ENCODE measurements around the gene UTP4.
A peak's percentile ranks its signal among the peaks of the same experiment; 100 is the strongest.

Gene UTP4

DNA sequence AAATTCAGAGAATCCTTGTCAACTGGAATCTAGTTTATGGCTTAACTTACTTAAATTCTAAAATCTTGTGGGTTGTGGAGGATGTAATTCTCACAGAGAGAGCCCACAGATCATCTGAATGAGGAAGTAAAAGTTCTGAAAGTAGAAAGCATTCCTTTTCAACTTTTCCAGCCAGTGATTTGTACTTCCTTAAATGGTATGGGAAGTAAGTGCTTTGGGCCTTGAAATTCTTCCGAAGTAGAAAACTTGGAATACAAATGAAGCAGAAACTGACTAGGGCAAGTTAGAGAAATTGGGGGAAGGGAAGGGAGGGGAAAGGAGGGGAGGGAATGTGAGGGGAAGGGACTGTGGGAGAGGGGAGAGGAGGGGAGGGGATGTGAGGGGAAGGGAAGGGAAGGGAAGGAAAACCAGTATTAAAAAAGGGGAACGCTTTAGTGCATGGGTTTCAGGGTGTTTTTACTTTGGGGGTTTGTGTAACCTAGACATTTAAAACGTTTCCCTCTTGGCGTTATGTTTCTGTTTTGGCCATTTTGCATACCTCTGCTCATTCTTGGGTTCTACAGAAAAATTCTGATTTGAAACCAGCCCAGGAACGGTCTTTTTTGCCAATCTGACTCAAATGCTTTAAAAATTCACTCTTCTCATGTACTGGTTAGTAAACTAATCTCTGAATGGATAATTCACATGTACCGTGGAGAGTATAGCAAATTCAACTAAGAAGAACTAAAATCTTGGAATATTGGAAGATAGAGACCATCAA, 39.1 kb downstream of the UTP4 start:
- peaks cover 21% of the 10 kb centered on the region for H3K4me1 Mint-ChIP-seq
- H3K4me3 Mint-ChIP-seq, result no peak overlapping the region
- ATAC-seq, result no peak
- H3K27me3 Mint-ChIP-seq, result no peaks in the 10 kb centered on the region
- peaks cover 54% of the 10 kb centered on the region for H3K36me3 Mint-ChIP-seq
- H3K27ac Mint-ChIP-seq, result peak overlapping the region; percentile 17
- H3K9me3 Mint-ChIP-seq, result no peaks in the 10 kb centered on the region

DNA sequence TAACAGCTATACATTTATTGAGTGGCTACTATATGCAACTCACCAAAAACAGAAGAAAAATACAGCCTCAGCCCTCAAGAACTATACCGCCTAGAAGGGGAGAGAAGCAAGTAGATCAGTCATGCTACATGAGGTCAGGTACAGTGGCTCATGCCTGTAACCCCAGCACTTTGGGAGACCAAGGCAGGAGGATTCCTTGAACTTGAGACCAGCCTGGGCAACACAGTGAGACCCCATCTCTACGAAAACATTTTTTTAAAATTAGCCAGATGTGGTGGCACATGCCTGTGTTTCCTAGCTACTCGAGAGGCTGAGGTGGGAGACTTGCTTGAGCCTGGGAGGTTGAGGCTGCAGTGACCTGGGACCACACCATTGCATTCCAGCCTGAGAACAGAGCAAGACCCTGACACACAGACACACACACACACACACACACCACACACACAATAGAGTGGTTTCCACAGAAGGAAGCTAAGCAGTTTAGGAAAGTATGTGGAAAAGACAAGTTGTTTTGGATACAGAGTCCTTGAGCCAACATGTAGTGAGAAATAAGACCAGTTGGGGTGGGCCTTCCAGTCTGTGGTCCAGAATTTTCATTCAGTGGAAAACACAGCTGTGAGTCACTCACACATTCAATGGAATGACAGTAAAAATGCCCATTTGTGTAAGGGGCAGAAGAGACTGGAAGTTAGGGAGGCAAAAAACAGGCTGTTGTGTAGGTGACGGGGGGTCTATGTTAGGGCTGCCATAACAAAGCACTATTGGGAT, 43.8 kb downstream of the UTP4 start:
- Mint-ChIP-seq H3K27me3 (no peaks in the 10 kb centered on the region), H3K9me3 (no peaks in the 10 kb centered on the region), H3K36me3 (peaks cover 24% of the 10 kb centered on the region), H3K27ac (no peak overlapping the region), H3K4me3 (no peak overlapping the region), H3K4me1 (peaks cover 8% of the 10 kb centered on the region)
- ATAC-seq, result no peak

DNA sequence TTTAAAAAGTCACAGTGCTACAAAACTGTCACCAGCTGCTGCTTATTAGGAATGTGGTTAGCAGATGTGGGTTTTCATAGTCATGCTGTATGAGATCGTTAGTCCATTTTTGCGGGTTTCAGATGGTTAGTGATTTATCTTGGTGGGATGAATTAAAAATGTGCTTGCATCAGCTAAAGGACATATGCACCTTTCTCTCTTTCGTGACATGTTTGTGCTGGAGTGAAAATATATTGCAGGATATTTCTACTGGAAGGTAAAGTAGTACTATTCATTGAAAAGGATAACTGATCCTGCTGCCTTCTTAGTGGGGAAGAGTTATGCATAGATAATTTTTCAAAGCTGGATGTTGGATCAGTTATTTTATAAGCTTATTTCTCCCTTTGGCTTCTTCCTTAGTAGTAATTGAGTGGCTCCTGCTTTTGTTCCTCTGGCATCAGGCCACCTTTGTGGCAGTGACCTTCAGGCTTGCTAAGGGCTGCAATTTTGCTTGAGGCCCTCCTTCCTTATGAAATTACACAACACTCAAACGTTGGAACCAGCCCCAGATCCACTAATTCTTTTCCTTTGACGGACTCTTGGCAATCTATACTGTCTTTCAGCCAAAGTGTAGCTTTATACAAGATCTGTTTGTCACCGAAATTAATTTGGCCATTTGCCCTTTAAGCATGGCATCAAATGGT, 47.0 kb downstream of the UTP4 start:
- H3K4me3 Mint-ChIP-seq, result no peak overlapping the region
- H3K27me3 Mint-ChIP-seq, result no peaks in the 10 kb centered on the region
- no peak overlapping the region for H3K27ac Mint-ChIP-seq
- ATAC-seq, result no peak
- H3K36me3 Mint-ChIP-seq, result peaks cover 30% of the 10 kb centered on the region
- no peaks in the 10 kb centered on the region for H3K4me1 Mint-ChIP-seq
- no peaks in the 10 kb centered on the region for H3K9me3 Mint-ChIP-seq

DNA sequence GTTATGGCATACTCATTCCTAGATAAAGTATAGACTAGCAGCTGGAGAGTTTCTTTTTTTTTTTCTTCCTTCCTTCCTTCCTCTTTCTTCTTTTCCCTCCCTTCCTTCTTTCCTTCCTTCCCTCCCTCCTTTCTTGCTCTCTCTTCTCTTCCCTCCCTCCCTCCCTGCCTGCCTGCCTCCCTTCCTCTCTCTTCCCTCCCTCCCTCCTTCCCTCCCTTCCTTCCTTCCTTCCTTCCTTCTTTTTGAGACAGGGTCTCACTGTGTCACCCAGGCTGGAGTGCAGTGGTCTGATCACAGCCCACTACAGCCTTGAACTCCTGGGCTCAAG, 47.5 kb downstream of the UTP4 start:
- no peak overlapping the region for H3K27ac Mint-ChIP-seq
- H3K4me1 Mint-ChIP-seq, result peaks cover 4% of the 10 kb centered on the region
- H3K4me3 Mint-ChIP-seq, result no peak overlapping the region
- peaks cover 30% of the 10 kb centered on the region for H3K36me3 Mint-ChIP-seq
- no peaks in the 10 kb centered on the region for H3K9me3 Mint-ChIP-seq
- H3K27me3 Mint-ChIP-seq, result no peaks in the 10 kb centered on the region
- ATAC-seq, result no peak

DNA sequence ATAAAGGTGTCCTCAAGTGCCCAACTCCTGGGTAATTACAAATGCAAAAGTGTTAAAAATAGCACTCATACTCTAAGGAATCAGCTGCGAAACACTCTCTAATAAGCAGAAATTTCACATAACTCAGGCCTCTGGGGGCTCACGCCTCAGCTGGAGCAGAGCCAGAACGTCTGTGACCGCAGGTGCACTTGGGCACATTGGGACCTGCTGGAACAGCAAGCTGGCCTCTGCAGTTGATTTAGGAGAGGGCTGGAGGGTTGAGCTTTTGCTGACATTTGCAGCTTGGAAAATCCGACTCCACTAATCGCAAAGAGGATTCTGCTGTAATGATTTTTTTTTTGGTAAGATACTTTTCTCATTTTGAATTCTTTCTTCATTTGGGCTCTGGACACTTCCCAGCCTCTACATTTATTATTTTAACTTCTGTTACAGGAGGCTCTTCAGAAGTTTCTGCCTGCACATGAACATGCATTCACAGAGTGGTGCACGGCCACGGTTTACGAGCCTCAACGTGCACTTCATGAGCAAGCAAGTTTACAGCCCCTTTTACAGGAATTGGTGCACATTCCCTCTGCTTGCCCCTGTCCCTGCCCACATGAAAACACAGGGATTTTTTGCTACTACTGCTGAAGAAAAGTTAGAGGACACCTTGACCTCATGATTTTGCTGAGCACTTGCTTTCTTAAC, 50.4 kb downstream of the UTP4 start:
- H3K9me3 Mint-ChIP-seq, result no peaks in the 10 kb centered on the region
- peaks cover 16% of the 10 kb centered on the region for H3K36me3 Mint-ChIP-seq
- H3K4me1 Mint-ChIP-seq, result peaks cover 22% of the 10 kb centered on the region
- no peak overlapping the region for H3K4me3 Mint-ChIP-seq
- no peak for ATAC-seq
- no peaks in the 10 kb centered on the region for H3K27me3 Mint-ChIP-seq
- no peak overlapping the region for H3K27ac Mint-ChIP-seq

DNA sequence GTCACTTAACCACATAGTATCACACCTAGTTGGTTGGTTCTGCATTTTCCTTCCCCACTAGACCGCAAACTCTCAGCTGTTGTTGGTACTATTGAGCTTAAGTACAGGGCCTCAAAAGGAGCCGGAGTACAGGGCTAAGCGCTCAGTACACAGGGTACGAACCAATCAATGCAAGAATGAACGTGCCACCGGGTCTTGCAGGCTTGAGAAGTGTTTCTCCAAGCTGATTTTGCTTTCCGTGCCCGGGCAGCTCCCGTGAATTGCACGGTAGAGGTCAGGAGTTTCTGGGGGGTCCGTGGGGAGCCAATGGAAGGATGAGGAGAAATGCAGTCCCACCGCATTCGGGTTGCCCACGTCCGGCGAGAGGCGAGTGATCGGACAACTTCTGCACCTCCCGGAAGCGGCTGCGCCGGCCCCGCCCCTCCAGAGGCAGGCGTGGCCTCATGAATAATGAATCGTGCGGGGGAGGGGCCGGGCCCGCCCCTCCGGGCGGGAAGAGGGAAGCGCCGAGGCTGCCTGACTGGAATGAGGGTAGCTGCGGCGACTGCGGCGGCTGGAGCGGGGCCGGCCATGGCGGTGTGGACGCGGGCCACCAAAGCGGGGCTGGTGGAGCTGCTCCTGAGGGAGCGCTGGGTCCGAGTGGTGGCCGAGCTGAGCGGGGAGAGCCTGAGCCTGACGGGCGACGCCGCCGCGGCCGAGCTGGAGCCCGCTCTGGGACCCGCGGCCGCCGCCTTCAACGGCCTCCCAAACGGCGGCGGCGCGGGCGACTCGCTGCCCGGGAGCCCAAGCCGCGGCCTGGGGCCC, 54.4 kb downstream of the UTP4 start, which contains the start of gene SNTB2:
SNTB2 (plus strand) TSS at position 523 of the 804 bp plus-strand sequence; CDS start at position 526, 3 bp downstream.
- H3K4me1 Mint-ChIP-seq, result peaks cover 47% of the 10 kb centered on the region
- peak within 1 kb of the TSS; percentile 97 for H3K4me3 Mint-ChIP-seq
- peaks cover 9% of the 10 kb centered on the region for H3K36me3 Mint-ChIP-seq
- ATAC-seq, result peak; percentile 97
- H3K27ac Mint-ChIP-seq, result peak within 1 kb of the TSS; percentile 94
- H3K9me3 Mint-ChIP-seq, result no peaks in the 10 kb centered on the region
- H3K27me3 Mint-ChIP-seq, result no peaks in the 10 kb centered on the region

DNA sequence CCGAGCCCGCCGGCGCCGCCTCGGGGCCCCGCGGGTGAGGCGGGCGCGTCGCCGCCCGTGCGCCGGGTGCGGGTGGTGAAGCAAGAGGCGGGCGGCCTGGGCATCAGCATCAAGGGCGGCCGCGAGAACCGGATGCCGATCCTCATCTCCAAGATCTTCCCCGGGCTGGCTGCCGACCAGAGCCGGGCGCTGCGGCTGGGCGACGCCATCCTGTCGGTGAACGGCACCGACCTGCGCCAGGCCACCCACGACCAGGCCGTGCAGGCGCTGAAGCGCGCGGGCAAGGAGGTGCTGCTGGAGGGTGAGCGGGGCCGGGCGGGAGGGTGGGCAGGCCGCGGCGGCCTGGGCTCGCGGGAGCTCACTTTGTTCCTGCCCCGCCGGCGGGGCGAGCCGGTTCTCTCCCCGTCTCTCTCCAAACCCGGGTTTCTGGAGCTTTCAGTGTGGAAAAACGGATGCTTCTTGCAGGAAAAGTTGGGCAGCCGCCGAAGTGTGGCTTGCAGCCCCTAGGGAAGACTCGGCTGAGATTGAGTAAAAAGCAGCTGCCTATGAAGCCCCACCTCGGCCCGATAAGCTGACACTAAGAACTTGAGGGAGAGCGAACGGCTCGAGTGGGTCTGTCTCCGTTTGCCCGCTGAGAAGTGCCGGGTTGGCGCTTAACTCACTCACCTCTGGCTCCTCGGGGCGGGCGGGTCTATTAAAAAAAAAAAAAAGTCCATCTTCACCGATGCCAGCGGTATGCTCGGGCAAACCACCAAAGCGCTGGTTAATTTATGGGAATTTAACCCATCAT, 55.2 kb downstream of the UTP4 start:
- no peaks in the 10 kb centered on the region for H3K9me3 Mint-ChIP-seq

DNA sequence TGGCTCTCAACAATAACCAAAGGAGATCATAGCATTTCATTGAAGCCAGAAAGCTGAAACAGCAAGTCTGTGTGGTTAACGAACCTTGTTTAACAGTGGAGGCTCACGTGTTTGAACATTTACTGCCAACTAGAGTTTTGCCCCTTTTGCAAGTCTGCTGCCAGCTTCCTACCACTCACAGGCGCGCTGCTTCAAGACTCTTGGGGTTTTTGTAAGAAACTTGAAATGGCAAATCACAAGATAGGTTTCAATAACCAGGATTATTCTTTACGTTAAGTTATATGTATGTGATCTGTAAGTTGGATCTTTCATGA, 55.7 kb downstream of the UTP4 start:
- Mint-ChIP-seq H3K27me3 (no peaks in the 10 kb centered on the region), H3K27ac (peak overlapping the region; percentile 94), H3K4me3 (peak overlapping the region; percentile 85), H3K36me3 (no peaks in the 10 kb centered on the region), H3K4me1 (peaks cover 49% of the 10 kb centered on the region), H3K9me3 (no peaks in the 10 kb centered on the region)
- no peak for ATAC-seq

More for the DNA sequence above, 55.2 kb downstream of the UTP4 start:
- H3K4me1 Mint-ChIP-seq, result peaks cover 49% of the 10 kb centered on the region
- ATAC-seq, result peak; percentile 58
- H3K4me3 Mint-ChIP-seq, result peak overlapping the region; percentile 85
- H3K27me3 Mint-ChIP-seq, result no peaks in the 10 kb centered on the region
- peaks cover 4% of the 10 kb centered on the region for H3K36me3 Mint-ChIP-seq
- peak overlapping the region; percentile 94 for H3K27ac Mint-ChIP-seq

DNA sequence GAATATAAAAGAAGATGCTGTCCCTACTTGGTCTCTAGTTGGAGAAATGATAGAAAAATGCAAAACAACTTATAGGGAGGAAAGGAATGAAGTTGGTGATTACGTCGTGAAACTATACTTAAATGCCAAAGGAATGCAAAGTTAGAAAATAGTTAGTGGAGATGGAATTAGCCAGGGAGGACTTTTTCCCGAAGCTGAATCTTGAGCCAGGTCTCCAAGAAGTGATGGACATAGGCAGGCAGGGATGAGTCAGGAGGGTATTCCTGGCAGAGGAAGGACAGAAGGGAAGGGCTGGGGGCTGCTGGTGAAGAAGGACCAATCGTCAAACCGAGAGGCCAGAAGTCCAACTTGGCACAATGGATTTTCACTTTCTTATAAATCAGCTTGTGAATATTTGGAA, 56.3 kb downstream of the UTP4 start:
- Mint-ChIP-seq H3K9me3 (no peaks in the 10 kb centered on the region), H3K27ac (no peak overlapping the region), H3K4me3 (peak overlapping the region; percentile 85), H3K27me3 (no peaks in the 10 kb centered on the region), H3K4me1 (peaks cover 49% of the 10 kb centered on the region), H3K36me3 (no peaks in the 10 kb centered on the region)
- ATAC-seq, result no peak

DNA sequence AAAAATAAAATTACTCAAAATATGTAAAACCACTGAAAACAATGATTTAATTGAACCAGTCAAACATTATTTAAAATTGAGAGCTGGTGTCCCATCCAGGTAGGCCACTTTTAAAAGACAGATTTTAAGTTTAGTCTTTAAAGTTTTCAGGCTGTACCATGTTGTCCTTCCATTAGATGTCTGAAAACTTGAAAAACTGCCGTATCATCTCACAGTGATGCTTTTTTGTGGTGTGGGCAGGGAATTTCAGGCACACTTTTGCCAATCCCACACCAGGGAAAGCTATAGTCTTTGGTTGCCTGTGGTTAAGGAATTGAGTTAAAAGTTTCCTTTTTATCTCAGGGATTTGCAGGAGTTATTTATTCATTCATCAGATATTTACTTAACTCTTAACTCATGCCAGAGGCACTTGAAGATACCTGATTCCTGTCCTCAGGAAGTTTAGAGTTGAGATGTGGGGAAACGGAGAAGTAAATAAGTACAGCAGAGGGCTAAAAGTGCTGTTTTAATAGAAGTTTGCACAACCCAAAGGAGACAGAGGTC, 57.7 kb downstream of the UTP4 start:
- Mint-ChIP-seq H3K27me3 (no peaks in the 10 kb centered on the region), H3K4me3 (no peak overlapping the region), H3K27ac (no peak overlapping the region), H3K4me1 (peaks cover 44% of the 10 kb centered on the region), H3K9me3 (no peaks in the 10 kb centered on the region), H3K36me3 (no peaks in the 10 kb centered on the region)
- ATAC-seq, result no peak

DNA sequence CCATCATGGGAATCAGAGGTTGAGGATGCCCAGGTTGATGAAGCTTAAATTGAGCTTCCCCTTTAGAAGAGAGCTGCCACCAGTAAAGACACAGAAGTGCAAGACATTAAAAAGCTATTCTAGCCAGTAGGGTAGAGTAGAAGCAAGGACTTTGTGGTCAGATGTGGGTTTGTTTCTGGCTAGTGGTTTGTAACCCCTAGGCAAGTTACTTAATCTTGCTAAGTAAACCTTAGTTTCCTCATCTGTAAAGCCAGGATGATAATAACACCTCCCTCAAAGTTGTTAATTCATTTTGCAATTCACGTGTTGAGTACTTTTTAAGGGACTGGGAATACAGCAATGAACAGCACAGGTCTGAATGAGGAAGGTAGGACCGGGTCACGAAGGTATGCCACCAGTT, 58.1 kb downstream of the UTP4 start:
- Mint-ChIP-seq H3K9me3 (no peaks in the 10 kb centered on the region), H3K36me3 (no peaks in the 10 kb centered on the region), H3K4me3 (no peak overlapping the region), H3K27ac (no peak overlapping the region), H3K27me3 (no peaks in the 10 kb centered on the region), H3K4me1 (peaks cover 41% of the 10 kb centered on the region)
- ATAC-seq, result no peak

DNA sequence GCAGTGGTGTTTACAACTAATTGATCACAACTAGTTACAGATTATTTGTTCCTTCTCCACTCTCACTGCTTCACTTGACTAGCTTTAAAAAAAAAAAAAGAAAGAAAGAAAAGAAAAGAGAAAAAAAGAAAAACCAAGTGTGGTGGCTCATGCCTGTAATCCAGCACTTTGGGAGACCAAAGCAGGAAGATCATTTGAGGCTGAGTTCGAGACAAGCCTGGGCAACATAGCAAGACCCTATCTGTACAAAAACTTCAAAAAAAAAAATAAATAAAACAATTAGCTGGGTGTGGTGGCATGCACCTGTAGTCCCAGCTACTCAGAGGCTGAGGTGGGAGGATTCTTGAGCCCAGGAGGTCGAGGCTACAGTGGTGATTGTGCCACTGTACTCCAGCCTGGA, 58.7 kb downstream of the UTP4 start:
- peaks cover 38% of the 10 kb centered on the region for H3K4me1 Mint-ChIP-seq

DNA sequence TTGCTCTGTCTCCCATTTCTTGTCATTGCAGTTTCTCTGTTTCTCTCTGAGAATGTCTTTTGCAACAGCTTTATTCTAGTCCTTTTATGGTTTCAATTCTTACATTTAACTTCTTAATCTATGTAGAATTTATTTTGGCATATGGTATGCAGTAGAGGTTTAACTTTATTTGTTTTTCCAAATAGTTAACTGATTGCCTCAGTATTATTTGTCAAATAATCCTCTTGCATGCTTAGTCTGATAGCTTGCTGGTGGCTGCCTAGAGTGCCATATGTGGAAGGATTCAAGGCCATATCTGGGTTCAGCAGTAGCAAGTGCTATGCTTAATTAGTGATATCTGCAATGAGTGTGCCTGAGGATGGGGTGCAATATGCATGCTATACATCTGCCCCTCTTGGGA, 61.4 kb downstream of the UTP4 start:
- peaks cover 23% of the 10 kb centered on the region for H3K4me1 Mint-ChIP-seq
- no peak for ATAC-seq
- no peak overlapping the region for H3K4me3 Mint-ChIP-seq
- no peaks in the 10 kb centered on the region for H3K27me3 Mint-ChIP-seq
- no peaks in the 10 kb centered on the region for H3K36me3 Mint-ChIP-seq
- H3K9me3 Mint-ChIP-seq, result no peaks in the 10 kb centered on the region
- H3K27ac Mint-ChIP-seq, result no peak overlapping the region

More for the DNA sequence above, 58.7 kb downstream of the UTP4 start:
- ATAC-seq, result no peak
- H3K4me3 Mint-ChIP-seq, result no peak overlapping the region
- no peaks in the 10 kb centered on the region for H3K27me3 Mint-ChIP-seq
- H3K27ac Mint-ChIP-seq, result no peak overlapping the region
- H3K36me3 Mint-ChIP-seq, result no peaks in the 10 kb centered on the region
- no peaks in the 10 kb centered on the region for H3K9me3 Mint-ChIP-seq

DNA sequence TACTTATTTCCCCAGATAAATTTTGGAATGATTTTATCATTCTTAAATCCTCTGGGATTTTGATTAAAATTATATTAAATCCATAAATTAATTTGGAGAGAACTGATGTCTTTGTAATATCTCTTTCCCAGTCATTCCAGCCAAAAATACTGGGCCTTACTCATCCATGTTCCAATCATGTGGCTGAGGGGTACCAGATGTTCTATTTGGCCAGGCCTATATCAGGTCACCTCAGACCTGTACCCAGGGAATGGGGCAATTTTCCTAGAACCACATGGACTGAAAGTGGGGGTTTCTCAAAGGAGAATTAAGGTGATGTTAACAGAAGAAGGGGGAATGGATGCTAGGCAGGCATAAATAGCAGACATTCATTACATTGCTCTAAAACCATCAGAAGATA, 62.0 kb downstream of the UTP4 start:
- Mint-ChIP-seq H3K27me3 (no peaks in the 10 kb centered on the region), H3K4me3 (no peak overlapping the region), H3K36me3 (no peaks in the 10 kb centered on the region), H3K4me1 (peaks cover 22% of the 10 kb centered on the region), H3K9me3 (no peaks in the 10 kb centered on the region), H3K27ac (no peak overlapping the region)
- no peak for ATAC-seq
